ENCODE results near the gene MIOX. TPM values are rescaled to one million over a fixed set of nuclear protein-coding genes. Genes with fewer than 3 reads are reported as not detected.

The MIOX gene
- total RNA-seq, 1 donor from 2014 or later, result 0.99 TPM

DNA sequence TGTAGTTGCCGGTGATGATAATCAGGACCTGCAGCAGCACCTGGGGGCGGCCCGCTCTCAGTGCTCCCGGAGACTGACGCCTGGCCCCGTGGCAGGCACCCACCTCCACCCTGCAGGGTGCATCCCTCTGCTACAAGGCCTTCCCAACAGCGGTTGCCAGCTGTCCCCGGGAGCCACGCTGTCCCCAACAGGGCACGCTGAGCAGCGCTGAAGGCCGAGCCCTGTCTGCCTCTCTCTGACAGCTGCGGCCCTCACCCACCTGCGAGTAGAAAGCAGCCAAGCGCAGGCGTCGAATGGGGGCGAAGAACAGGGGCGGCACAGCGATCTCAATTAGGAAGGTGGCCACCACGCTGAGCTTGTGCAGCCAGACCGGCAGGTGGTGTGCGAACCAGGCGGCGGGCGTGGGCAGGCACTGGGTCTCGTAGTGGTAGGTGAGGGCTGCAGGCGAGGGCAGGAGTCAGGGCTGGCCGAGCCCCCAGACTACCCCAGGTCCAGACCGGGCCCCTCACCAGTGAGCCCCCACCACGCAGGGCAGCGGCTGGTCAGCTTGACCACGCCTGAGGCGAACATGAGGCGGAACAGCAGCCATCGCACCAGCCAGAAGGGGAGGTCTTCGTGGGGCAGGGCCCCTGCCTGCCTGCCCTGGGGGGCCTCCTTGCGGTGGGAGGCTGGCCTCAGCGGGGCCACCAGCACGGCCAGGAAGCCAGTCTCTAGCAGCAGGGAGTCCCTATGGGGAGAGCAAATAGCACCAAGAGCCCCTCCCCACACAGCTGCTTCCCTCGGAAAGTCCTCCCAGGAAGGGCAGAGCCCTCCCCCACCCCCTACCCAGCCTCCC is 19.3 kb downstream of the MIOX start:
- DNase-seq (ENCODE audit: low spot score), result peak; percentile 91
- Mint-ChIP-seq H3K27ac (ENCODE audit: unreplicated experiment) (no peak overlapping the region), H3K36me3 (ENCODE audit: low read depth) (peaks cover 2% of the 10 kb centered on the region), H3K4me1 (ENCODE audit: low read depth) (peaks cover 13% of the 10 kb centered on the region), H3K4me3 (ENCODE audit: unreplicated experiment) (peak overlapping the region; percentile 93), H3K9me3 (ENCODE audit: low read depth) (no peaks in the 10 kb centered on the region), H3K27me3 (ENCODE audit: low read depth) (no peaks in the 10 kb centered on the region)
- TF ChIP-seq, protein P1, sequence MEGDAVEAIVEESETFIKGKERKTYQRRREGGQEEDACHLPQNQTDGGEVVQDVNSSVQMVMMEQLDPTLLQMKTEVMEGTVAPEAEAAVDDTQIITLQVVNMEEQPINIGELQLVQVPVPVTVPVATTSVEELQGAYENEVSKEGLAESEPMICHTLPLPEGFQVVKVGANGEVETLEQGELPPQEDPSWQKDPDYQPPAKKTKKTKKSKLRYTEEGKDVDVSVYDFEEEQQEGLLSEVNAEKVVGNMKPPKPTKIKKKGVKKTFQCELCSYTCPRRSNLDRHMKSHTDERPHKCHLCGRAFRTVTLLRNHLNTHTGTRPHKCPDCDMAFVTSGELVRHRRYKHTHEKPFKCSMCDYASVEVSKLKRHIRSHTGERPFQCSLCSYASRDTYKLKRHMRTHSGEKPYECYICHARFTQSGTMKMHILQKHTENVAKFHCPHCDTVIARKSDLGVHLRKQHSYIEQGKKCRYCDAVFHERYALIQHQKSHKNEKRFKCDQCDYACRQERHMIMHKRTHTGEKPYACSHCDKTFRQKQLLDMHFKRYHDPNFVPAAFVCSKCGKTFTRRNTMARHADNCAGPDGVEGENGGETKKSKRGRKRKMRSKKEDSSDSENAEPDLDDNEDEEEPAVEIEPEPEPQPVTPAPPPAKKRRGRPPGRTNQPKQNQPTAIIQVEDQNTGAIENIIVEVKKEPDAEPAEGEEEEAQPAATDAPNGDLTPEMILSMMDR (IDR thresholded peaks at IDR 0.05), result no peak

DNA sequence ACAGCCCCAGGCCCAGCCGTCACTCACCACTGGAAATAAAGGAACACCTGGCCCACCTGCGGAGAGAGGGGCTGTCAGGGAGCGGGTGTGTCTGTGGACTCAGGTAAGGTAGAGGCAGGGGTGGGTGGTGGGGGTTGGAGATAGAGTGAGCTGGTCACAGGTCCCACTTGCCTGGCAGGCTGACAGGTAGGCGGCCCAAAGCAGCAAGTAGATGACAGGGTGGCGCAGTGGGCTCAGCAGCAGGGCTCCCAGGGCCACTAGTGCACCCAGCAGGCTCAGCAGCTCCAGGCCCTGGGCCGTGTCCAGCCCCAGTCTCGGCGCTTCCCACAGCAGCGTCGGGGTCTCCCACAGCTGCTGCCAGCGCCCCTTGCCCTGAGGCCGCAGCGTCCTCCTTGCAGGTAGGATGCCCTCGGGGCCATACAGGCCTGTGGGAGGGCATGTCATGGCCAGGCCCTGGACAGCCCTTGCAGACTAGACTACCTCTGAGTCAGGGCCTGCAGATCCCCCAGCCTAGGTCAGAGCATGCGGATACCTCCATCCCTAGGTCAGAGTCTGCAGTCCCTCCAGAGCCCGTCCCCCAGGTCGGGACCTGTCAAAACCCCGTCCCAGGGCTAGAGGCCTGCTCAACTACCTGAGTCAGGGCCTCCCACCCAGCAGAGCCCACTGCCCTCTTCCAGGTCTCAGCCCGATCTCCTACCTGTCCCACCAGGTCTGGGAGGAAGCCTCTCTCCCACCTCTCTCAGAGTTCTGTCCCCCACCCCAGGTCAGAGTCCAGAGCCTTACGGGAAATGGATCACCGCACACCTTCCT is 20.2 kb downstream of the MIOX start:
- H3K9me3 Mint-ChIP-seq (ENCODE audit: low read depth), result no peaks in the 10 kb centered on the region
- DNase-seq (ENCODE audit: low spot score), result no peak
- H3K4me3 Mint-ChIP-seq (ENCODE audit: unreplicated experiment), result peak overlapping the region; percentile 93
- no peaks in the 10 kb centered on the region for H3K27me3 Mint-ChIP-seq (ENCODE audit: low read depth)
- TF ChIP-seq, protein P1 (IDR thresholded peaks at IDR 0.05), result no peak
- peaks cover 13% of the 10 kb centered on the region for H3K4me1 Mint-ChIP-seq (ENCODE audit: low read depth)
- H3K36me3 Mint-ChIP-seq (ENCODE audit: low read depth), result peaks cover 2% of the 10 kb centered on the region
- H3K27ac Mint-ChIP-seq (ENCODE audit: unreplicated experiment), result peak overlapping the region; percentile 89

DNA sequence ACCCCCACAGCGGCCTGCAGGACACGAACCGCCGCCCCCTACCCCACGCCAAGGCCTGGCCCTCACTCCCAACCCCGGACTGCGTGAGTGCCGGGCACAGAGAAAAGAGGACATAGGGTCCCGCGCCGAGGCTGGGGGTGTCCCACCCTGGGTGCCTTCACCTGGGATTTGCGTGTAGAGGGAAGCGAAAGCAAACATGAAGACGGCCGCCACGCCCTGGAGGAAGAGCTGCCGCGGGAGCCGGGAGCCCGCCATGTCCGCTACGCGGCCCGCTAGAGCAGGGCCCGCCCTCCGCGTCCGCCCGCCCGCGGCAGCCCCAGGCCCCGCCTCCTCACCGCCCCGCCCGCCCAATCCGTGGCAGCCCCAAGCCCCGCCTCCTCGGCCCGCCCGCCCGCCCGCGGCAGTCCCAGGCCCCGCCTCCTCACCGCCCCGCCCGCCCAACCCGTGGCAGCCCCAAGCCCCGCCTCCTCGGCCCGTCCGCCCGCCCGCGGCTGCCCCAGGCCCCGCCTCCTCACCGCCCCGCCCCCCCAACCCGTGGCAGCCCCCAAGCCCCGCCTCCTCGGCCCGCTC is 20.8 kb downstream of the MIOX start, which contains the start of gene LMF2:
LMF2 (minus strand) TSS at position 282 of the 570 bp plus-strand sequence; CDS start at position 255, 27 bp downstream.
- peak within 1 kb of the TSS; percentile 95 for H3K27ac Mint-ChIP-seq (ENCODE audit: unreplicated experiment)
- TF ChIP-seq, protein P1 (IDR thresholded peaks at IDR 0.05), result peak; percentile 8

DNA sequence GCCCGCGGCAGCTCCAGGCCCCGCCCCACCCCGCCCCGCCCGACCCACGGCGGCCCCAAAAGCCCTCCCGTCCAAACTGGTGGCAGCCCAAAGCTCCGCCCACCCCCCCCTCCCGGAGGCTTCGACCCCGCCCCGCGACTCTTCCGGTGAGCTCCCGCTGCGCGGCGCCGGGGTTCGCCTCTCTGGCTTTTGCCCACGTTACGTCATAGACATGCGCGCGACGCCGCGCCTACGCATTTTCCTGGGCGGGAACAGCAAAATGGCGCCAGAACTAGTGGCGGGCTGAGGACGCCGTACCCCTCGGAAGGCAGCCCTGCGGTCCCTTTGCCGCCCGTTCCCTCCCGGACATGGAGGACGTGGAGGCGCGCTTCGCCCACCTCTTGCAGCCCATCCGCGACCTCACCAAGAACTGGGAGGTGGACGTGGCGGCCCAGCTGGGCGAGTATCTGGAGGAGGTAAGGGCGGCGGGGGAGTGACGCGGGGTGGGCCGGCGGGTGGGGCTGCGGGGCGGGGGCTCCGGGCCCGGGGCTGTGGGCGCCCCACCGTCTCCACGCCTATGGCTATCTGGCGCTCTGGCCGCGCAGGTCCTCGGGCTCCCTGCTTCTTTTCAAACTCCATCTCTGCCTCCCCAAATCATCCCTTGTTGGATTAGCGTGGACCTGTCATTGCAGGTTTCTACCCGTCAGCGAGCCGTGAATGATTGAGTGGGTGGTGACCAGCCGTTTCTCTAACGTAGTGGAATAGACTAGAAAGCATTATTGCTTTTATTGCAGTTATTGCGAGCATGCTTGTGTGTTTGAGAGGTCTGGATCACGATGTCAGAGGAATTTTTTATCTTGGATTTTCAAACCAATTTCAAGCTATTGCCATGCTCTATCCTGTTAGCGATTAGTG is 21.6 kb downstream of the MIOX start, which contains the start of gene NCAPH2:
NCAPH2 (plus strand) TSS at position 234 of the 894 bp plus-strand sequence; CDS start at position 348, 114 bp downstream.
- Mint-ChIP-seq H3K27me3 (ENCODE audit: low read depth) (no peaks in the 10 kb centered on the region), H3K27ac (ENCODE audit: unreplicated experiment) (peak within 1 kb of the TSS; percentile 95)
- TF ChIP-seq, protein P1 (IDR thresholded peaks at IDR 0.05), result no peak

More for the DNA sequence above, 20.8 kb downstream of the MIOX start, which contains the start of gene LMF2:
- H3K4me3 Mint-ChIP-seq (ENCODE audit: unreplicated experiment), result peak within 1 kb of the TSS; percentile 93
- H3K4me1 Mint-ChIP-seq (ENCODE audit: low read depth), result peaks cover 13% of the 10 kb centered on the region
- no peaks in the 10 kb centered on the region for H3K9me3 Mint-ChIP-seq (ENCODE audit: low read depth)
- no peaks in the 10 kb centered on the region for H3K27me3 Mint-ChIP-seq (ENCODE audit: low read depth)
- peak; percentile 93 for DNase-seq (ENCODE audit: low spot score)
- H3K36me3 Mint-ChIP-seq (ENCODE audit: low read depth), result peaks cover 1% of the 10 kb centered on the region

More for the DNA sequence above, 21.6 kb downstream of the MIOX start, which contains the start of gene NCAPH2:
- DNase-seq (ENCODE audit: low spot score), result peak; percentile 98
- no peaks in the 10 kb centered on the region for H3K9me3 Mint-ChIP-seq (ENCODE audit: low read depth)
- peaks cover 13% of the 10 kb centered on the region for H3K4me1 Mint-ChIP-seq (ENCODE audit: low read depth)
- peaks cover 1% of the 10 kb centered on the region for H3K36me3 Mint-ChIP-seq (ENCODE audit: low read depth)
- H3K4me3 Mint-ChIP-seq (ENCODE audit: unreplicated experiment), result peak within 1 kb of the TSS; percentile 93
